H9 (cell line): ENCODE results near the gene SCARB2. TPM values are rescaled to one million over a fixed set of nuclear protein-coding genes. Genes with fewer than 3 reads are reported as not detected.

Experiments used
- DNase-seq: peaks from one replicate; pipeline ENCODE4 v3.0.0-alpha.2; 2017
- H2AFZ ChIP-seq: one replicate; pipeline ENCODE4 v1.6.1; 2013; ENCODE audit warnings: mild to moderate bottlenecking, low read length, control low read depth, moderate library complexity
- H2AK5ac ChIP-seq: 2 replicates; pipeline ENCODE4 v1.6.1; 2013; ENCODE audit warnings: low read length, control low read depth, mixed read lengths; ENCODE audit not compliant: insufficient read length
- H2BK120ac ChIP-seq: one replicate; pipeline ENCODE4 v1.6.1; 2013; ENCODE audit warnings: low read depth, mild to moderate bottlenecking, low read length, control low read depth, inconsistent platforms; ENCODE audit not compliant: poor library complexity, severe bottlenecking
- H2BK12ac ChIP-seq: 2 replicates; pipeline ENCODE4 v1.6.1; 2013; ENCODE audit warnings: low read length, control low read depth, mixed read lengths, low read depth; ENCODE audit not compliant: insufficient read length
- H2BK15ac ChIP-seq: 2 replicates; pipeline ENCODE4 v1.6.1; 2013; ENCODE audit warnings: low read depth, low read length, control low read depth
- H2BK20ac ChIP-seq: one replicate; pipeline ENCODE4 v1.6.1; 2013; ENCODE audit warnings: low read depth, mild to moderate bottlenecking, low read length, control low read depth, inconsistent platforms; ENCODE audit not compliant: poor library complexity, severe bottlenecking
- H2BK5ac ChIP-seq: 2 replicates; pipeline ENCODE4 v1.6.1; 2013; ENCODE audit warnings: low read length, control low read depth, mixed read lengths; ENCODE audit not compliant: insufficient read length
- H3K14ac ChIP-seq: 2 replicates; pipeline ENCODE4 v1.6.1; 2013; ENCODE audit warnings: low read length, control low read depth; ENCODE audit not compliant: insufficient read depth
- H3K18ac ChIP-seq: 2 replicates; pipeline ENCODE4 v1.6.1; 2013; ENCODE audit warnings: low read depth, mild to moderate bottlenecking, mixed read lengths, low read length, control low read depth; ENCODE audit not compliant: insufficient read length
- H3K23ac ChIP-seq: 2 replicates; pipeline ENCODE4 v1.6.1; 2013; ENCODE audit warnings: low read length, control low read depth, mixed read lengths, low read depth; ENCODE audit not compliant: insufficient read length
- H3K23me2 ChIP-seq: 2 replicates; pipeline ENCODE4 v1.6.1; 2013; ENCODE audit warnings: low read depth, mild to moderate bottlenecking, mixed read lengths, low read length, control low read depth; ENCODE audit not compliant: insufficient read length, poor library complexity, severe bottlenecking
- H3K27ac ChIP-seq: 2 replicates; pipeline ENCODE4 v1.5.1; 2013; ENCODE audit warnings: low read length, control low read depth, mixed read lengths, low read depth; ENCODE audit not compliant: insufficient read length
- H3K27me3 ChIP-seq: 2 replicates; pipeline ENCODE4 v1.6.1; 2013; ENCODE audit warnings: low read length, control low read depth, inconsistent platforms; ENCODE audit not compliant: insufficient read depth
- H3K4ac ChIP-seq: 2 replicates; pipeline ENCODE4 v1.6.1; 2013; ENCODE audit warnings: low read depth, mild to moderate bottlenecking, control low read depth, inconsistent platforms, low read length, moderate library complexity
- H3K4me1 ChIP-seq: 2 replicates; pipeline ENCODE4 v1.6.1; 2013; ENCODE audit warnings: low read length, control low read depth, inconsistent platforms; ENCODE audit not compliant: insufficient read depth
- H3K4me2 ChIP-seq: 2 replicates; pipeline ENCODE4 v1.6.1; 2013; ENCODE audit warnings: low read length, control low read depth, mixed read lengths; ENCODE audit not compliant: insufficient read length, insufficient read depth
- H3K56ac ChIP-seq: 2 replicates; pipeline ENCODE4 v1.6.1; 2013; ENCODE audit warnings: low read depth, mild to moderate bottlenecking, mixed read lengths, low read length, control low read depth; ENCODE audit not compliant: insufficient read length
- H3K79me1 ChIP-seq: 2 replicates; pipeline ENCODE4 v1.6.1; 2013; ENCODE audit warnings: low read depth, mild to moderate bottlenecking, moderate library complexity, low read length, control low read depth, inconsistent platforms; ENCODE audit not compliant: insufficient read depth, poor library complexity, severe bottlenecking
- H3K79me2 ChIP-seq: 2 replicates; pipeline ENCODE4 v1.6.1; 2013; ENCODE audit warnings: low read length, control low read depth, inconsistent platforms; ENCODE audit not compliant: insufficient read depth
- H3K9ac ChIP-seq: 2 replicates; pipeline ENCODE4 v1.6.1; 2013; ENCODE audit warnings: low read length, control low read depth, mixed read lengths; ENCODE audit not compliant: insufficient read length; ENCODE audit errors: extremely low read depth
- H3K9me3 ChIP-seq: one replicate; pipeline ENCODE4 v1.6.1; 2013; ENCODE audit warnings: low read depth, low read length, inconsistent platforms; ENCODE audit not compliant: control insufficient read depth
- H3T11ph ChIP-seq: one replicate; pipeline ENCODE4 v1.6.1; 2013; ENCODE audit warnings: mild to moderate bottlenecking, low read length, control low read depth, inconsistent platforms
- H4K20me1 ChIP-seq: one replicate; pipeline ENCODE4 v1.6.1; 2013; ENCODE audit not compliant: control insufficient read depth, insufficient read length, insufficient read depth
- H4K5ac ChIP-seq: 2 replicates; pipeline ENCODE4 v1.6.1; 2013; ENCODE audit warnings: low read depth, mild to moderate bottlenecking, mixed read lengths, low read length, control low read depth; ENCODE audit not compliant: insufficient read length
- H4K8ac ChIP-seq: replicated peaks from 2 replicates; pipeline ENCODE4 v1.6.1; 2013; ENCODE audit warnings: low read length, control low read depth, mixed read lengths, low read depth; ENCODE audit not compliant: insufficient read length
- H4K91ac ChIP-seq: 2 replicates; pipeline ENCODE4 v1.6.1; 2013; ENCODE audit warnings: low read depth, mild to moderate bottlenecking, moderate library complexity, mixed read lengths, low read length, control low read depth; ENCODE audit not compliant: insufficient read length
- H3K27ac Mint-ChIP-seq, 3 experiments: 2 replicates in 2 of 3; 3 replicates in 1 of 3; pipeline ENCODE4 v1.8.0; 2020 to 2021; ENCODE audit warnings: mixed read lengths in 3 of 3, mild to moderate bottlenecking in 1 of 3, moderate library complexity in 1 of 3
- H3K27me3 Mint-ChIP-seq: 2 replicates; pipeline ENCODE4 v1.8.0; 2021; ENCODE audit warnings: low read depth, mild to moderate bottlenecking, moderate library complexity, mixed read lengths
- H3K36me3 Mint-ChIP-seq, 3 experiments: 2 replicates in 2 of 3; 3 replicates in 1 of 3; pipeline ENCODE4 v1.8.0; 2020 to 2021; ENCODE audit warnings: low read depth in 3 of 3, mixed read lengths in 3 of 3; ENCODE audit not compliant: insufficient read depth in 1 of 3
- H3K4me1 Mint-ChIP-seq, 2 experiments: 2 replicates each; pipeline ENCODE4 v1.8.0; 2020; ENCODE audit warnings: mixed read lengths in 2 of 2
- H3K4me3 Mint-ChIP-seq, 2 experiments: 2 replicates in 1 of 2; 3 replicates in 1 of 2; pipeline ENCODE4 v1.8.0; 2020 to 2021; ENCODE audit warnings: mild to moderate bottlenecking in 2 of 2, mixed read lengths in 2 of 2, moderate library complexity in 1 of 2
- H3K9me3 Mint-ChIP-seq, 2 experiments: 2 replicates in 1 of 2; 3 replicates in 1 of 2; pipeline ENCODE4 v1.8.0; 2020; ENCODE audit warnings: mild to moderate bottlenecking in 2 of 2, mixed read lengths in 2 of 2, moderate library complexity in 1 of 2
- CTCF ChIP-seq: fragments of 200-600 bp; sonication (generic); conservative IDR thresholded peaks from 3 replicates; pipeline ENCODE4 v1.8.0; 2021; ENCODE audit warnings: antibody characterized with exemption, mild to moderate bottlenecking
- WGBS: extraction: QIAGEN DNeasy Blood & Tissue Kit; methylation state at CpG from one replicate; pipeline ENCODE4 v1.1.7; 2013; ENCODE audit warnings: missing lambda C conversion rate, low lambda C conversion rate, mixed read lengths; ENCODE audit not compliant: insufficient read length; ENCODE audit errors: extremely low coverage; 5-methylcytosine and 5-hydroxymethylcytosine counted together
- total RNA-seq: library from RNA; stranded (reverse); gene quantifications from 2 replicates; pipeline ENCODE4 v1.2.1, GENCODE V29; 2021

Gene SCARB2
- total RNA-seq, 1 experiment from 2014 or later: 36.4 TPM

- H4K91ac ChIP-seq: no peak overlapping the region
- DNase-seq: no peak
- Mint-ChIP-seq H3K4me3 (no peak overlapping the region), H3K27me3 (peaks cover 3% of the 10 kb centered on the region), H3K9me3 (peaks cover 18 to 20% of the 10 kb centered on the region in 2 experiments), H3K36me3 (peaks cover 12 to 20% (median 18%) of the 10 kb centered on the region in 3 experiments; a peak in 6 of 7 replicates), H3K4me1 (peaks cover 30 to 41% of the 10 kb centered on the region in 2 experiments), H3K27ac (no peak overlapping the region)
- H3K9me3 ChIP-seq: no peaks in the 10 kb centered on the region
- H3K79me2 ChIP-seq: no peaks in the 10 kb centered on the region
- no peak overlapping the region for H3K14ac ChIP-seq
- H3K4me2 ChIP-seq: peak overlapping the region; percentile 61
- no peaks in the 10 kb centered on the region for H4K20me1 ChIP-seq
- H3K27me3 ChIP-seq: no peaks in the 10 kb centered on the region
- H3K27ac ChIP-seq: no peak overlapping the region
- no peak overlapping the region for H4K5ac ChIP-seq
- H2BK120ac ChIP-seq: no peak overlapping the region
- no peak overlapping the region for H3K23ac ChIP-seq
- H3K23me2 ChIP-seq: peaks cover 7% of the 10 kb centered on the region
- H2AFZ ChIP-seq: no peak overlapping the region
- no peak overlapping the region for H2BK12ac ChIP-seq
- no peak overlapping the region for H3K56ac ChIP-seq
- no peak overlapping the region for H3T11ph ChIP-seq
- TF ChIP-seq CTCF: no peak
- no peak overlapping the region for H3K4ac ChIP-seq
- no peaks in the 10 kb centered on the region for H3K79me1 ChIP-seq
- no peak overlapping the region for H4K8ac ChIP-seq
- WGBS: no CpG with 5 or more reads among the region's 1 CpG
- peaks cover 6% of the 10 kb centered on the region; the same call in 1 of the 2 replicates for H3K4me1 ChIP-seq
- no peak overlapping the region for H2BK15ac ChIP-seq
- H2BK5ac ChIP-seq: no peak overlapping the region
- no peak overlapping the region for H2AK5ac ChIP-seq
- H2BK20ac ChIP-seq: no peak overlapping the region
- no peak overlapping the region for H3K18ac ChIP-seq
- no peak overlapping the region for H3K9ac ChIP-seq
Observed at GRCh38 chr4:76232681-76233080, 19.1 kb upstream of the SCARB2 start.
